GM19193 (cell line): ENCODE data around the gene WWP2.

ENCODE experiments used
- POLR2A ChIP-seq: IDR thresholded peaks from 4 replicates; pipeline ENCODE4 v1.6.1; 2011; ENCODE audit not compliant: insufficient read depth, insufficient read length; ENCODE audit errors: extremely low read depth

WWP2 gene

DNA sequence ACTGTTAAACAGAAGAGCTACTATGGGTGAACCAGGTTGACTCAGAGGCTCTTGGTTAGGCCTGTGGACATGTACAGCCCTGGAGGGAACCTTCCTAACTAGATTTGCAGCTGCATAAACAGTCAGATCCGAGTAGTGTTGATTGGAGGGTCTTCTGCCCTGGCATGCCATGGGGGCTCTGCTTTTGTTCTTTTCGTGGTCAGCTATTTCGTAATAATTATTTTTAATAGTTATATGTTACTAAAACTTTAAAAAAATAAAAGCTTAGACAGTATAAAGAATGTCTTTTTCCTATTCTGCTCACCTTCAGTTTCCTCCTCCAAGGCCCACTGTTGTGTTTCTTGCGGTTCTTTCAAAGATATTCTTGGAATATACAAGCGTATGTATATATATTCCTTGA is 121.6 kb downstream of the WWP2 start:
- no peak for TF ChIP-seq POLR2A

DNA sequence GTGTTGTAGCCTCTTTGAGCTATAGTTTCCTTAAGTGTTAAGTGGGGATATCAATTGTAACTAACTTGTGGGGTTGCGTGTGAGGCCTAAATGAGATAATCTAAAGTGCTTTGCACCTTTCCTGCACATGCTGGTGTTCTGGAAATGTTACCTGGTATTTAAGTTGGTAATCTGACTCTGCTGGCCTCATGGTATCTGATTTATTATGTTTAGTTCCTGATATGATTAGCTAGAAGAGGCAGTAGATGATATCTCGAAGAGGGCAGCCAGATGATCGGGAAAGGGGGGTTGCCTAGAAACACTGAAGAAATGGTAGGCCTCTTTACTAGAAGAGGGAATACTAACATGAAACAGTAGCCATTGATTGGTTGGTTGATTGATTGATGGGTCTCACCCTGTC is 123.6 kb downstream of the WWP2 start:
- no peak for TF ChIP-seq POLR2A

DNA sequence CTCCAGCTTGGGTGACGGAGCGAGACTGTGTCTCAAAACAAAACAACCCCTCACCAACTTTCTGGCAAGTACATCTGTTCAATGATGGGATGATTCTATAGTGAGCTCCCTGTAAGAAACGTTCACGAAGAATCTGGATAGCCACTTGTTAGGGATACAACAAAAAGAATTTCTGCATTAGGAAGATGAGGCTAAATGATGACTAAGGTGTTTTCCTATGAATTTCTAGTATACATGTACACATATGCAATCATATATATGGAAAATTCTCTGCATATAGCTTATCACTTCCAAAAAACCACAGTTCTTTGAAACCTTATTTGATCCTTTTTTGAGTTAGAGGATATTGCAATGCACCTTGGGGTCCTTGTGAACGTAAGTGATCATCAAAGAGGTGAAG is 124.6 kb downstream of the WWP2 start:
- no peak for TF ChIP-seq POLR2A

DNA sequence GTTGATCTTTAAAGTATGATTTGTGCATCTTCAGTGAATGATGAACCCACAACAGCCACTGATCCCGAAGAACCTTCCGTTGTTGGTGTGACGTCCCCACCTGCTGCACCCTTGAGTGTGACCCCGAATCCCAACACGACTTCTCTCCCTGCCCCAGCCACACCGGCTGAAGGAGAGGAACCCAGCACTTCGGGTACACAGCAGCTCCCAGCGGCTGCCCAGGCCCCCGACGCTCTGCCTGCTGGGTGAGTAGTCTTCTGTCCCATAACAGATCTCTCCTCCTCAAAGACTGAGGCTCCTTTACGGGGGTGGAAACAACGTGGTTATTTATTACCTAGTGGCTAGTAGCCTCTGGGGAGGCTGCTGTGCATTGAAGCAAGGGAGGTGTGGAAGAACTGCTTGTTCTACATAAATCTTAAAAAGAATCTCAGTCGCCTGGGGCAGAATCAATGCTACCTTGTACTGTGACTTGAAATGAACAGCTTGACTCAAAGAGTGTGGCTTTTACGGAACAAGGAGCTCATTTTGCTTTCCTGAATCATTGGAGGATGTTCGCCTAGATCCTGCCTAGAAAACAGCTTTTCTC is 126.0 kb downstream of the WWP2 start:
- no peak for TF ChIP-seq POLR2A

DNA sequence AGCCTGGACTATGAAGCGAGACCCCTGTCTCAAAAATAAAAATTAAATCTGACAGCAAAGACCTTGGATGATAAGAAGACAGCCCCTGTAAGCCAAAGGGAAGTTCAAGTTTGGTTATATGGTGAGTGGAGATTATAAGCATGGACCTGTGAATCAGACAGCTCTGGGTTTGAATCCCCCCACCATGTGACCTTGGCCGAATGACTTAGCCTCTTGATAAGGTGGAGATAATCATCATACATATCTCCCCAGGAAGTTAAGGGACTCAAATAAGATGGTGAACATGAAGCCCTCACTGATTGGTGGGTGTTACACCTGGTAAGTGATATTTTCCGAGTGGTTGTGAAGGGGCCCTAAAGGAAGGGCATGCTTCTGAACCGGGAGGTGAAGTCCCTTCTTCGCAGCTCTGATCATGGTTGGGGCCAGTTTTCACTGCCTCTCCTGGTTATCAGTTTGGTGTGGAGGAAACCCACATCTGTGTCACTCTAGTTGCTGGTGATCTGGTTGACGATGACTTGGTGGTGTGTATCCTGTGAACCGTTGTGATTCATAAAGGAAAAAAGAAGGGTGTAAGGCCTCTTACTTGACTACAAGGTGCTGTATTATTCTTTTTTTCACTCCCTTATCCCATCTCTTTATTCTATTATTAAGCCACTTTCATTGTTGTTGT is 127.3 kb downstream of the WWP2 start:
- no peak for TF ChIP-seq POLR2A

DNA sequence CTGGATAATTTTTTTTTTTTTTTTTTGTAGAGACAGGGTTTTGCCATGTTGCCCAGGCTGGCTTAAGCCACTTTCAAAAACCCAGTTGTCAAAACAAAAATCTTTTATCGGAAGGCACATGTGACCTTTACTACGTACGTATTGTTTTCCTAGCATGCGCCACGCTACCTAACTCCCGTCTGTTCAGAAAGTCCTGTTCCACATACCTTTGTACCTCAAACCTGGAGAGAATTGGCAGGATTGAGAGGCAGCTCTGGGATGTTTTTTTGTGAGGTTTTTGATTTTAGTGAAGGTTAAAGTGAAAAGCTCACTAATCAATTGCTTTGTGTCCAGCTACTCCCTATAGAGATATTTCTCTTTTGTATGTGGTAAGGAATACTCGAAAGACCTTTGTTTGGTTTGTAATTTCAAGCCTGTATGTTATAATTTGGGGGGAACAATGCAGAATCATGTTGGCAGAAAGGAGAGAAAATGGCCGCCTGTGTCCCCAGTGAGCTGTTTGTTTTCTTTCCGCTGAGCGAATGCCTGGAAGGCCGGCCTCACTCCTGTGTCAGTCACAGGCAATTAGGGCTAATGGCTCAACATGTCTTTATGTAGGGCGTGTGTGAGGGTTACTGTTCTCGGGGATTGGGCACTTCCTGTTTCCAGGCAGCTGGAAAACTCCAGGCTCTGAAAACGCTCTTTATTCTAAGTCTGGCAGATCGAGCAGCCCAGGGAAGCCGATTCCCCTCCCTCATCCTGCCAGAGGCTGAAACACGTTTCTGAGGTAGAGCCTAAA is 128.2 kb downstream of the WWP2 start:
- no peak for TF ChIP-seq POLR2A

DNA sequence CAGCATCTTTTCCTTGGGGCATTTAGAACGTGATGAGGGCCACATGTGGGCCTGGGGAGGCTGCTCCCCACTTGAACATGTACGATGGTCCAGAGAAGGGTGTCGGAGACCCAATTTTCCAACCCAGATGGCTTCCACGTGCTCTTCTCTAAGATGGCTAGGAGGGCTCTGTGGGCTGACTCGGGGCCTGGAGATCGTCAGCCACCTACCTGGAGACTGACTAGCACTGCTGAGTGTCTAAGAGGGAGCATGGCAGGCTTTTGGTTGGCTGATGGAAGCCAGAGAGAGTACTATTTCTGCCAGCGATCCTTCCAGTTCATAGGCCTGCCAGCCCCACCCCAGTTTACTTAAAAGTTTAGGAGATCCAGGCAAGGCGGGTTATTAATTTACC is 128.8 kb downstream of the WWP2 start:
- TF ChIP-seq POLR2A = no peak

DNA sequence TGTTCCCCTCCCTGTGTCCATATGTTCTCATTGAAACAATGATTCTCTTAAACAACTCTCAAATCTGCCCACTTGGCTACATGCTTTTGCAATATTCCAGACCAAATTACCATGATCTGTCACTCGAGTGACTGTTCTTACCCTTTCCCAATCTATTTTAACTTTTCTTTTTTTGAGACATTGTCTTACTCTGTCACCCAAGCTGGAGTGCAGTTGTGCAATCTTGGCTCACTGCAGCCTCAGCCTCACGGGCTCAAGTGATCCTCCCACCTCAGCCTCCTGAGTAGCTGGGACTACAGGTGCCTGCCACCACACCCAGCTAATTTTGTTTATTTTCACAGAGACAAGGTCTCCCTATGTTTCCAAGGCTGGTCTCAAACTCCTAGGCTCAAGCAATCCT is 130.2 kb downstream of the WWP2 start:
- TF ChIP-seq POLR2A = no peak

DNA sequence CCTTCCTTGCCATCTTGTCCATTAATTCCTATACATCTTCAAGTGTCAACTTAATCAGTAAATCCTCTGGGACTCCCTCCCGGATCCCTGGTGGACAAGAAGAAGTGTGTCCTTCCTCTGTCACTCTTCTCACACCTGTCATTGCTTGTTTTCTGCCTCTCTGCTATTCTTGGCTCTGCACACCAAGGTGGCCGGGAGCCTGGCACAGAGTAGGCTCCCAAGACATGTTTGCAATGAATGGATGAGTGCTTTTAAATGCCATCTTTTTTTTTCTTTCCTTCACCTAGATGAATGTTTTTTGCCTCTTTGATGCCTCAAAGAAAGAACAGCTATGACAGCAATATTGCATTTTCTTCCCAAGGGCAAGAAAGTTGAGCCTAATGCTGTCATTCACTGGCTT is 131.0 kb downstream of the WWP2 start:
- no peak for TF ChIP-seq POLR2A

DNA sequence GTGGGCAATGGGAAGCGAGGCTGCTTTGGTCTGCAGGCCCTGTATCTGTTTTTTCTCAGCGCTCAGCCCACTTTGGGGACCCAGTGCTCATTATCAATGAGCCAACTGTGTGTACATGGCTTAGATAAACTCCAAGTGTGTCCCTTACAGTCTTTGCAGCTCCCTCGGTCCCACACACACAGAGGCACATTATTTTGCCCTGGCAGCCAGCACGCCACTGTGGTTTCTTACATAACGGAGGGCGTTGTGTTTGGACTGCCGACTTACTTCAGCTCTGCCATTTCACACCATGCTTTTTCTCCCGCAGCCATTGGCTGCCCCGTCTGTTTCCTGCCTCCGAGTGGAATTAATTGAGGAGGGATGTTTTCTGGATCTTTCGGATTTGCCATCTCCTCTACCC is 132.5 kb downstream of the WWP2 start:
- no peak for TF ChIP-seq POLR2A

DNA sequence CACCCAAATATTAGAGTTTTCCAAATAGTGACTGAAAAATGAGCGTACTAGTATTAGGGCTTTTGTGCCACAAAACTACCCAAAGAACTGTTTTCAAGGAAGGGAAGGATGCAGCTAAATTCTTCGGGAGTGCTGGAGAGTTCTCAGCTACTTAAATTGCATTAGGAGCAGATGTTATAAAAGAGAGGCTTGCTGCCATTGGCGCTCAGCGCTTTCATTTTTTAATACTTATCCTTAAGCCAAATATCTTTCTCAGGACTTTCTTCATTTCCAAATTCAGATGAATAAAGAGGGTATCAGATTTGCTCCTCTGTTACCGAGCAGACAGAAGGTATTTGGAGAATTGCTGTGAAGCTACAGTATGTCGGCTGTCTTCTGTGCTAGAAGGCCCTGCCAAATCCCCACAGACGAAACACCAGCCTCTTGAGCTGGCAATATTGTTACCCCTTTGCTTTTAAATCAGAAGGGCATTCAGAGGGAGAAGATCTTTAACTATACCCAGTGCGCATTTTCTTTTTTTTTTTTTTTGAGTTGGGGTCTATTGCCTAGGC is 141.8 kb downstream of the WWP2 start:
- TF ChIP-seq POLR2A = no peak

DNA sequence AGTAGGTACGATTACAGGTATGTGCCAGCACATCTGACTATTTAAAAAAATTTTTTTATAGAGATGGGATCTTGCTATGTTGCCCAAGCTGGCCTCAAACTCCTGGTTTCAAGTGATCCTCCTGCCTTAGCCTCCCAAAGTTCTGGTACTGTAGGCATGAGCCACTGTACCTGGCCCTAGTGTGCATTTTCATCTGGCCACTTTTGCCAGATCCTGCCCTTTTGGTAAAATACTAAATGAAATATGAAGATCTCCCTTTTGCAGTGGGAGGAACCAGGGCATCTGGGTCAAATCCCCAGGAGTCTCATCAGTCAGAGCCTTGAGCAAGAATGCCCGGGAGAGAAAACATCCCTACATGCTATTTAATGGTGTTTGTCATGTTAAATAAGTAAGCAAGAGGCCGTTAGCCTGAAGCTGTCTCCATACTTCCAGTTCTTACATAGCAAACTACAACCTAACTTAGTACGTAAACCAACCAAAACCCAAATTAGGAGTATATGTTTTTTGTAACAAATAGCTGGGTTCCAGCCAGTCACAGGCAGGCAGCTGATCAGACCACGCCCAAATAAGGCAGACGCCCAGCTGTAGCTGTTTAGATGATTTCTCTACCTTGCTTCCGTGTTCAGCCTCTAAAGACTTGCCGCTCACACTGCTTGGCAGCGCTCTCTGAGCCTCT is 142.5 kb downstream of the WWP2 start:
- no peak for TF ChIP-seq POLR2A

DNA sequence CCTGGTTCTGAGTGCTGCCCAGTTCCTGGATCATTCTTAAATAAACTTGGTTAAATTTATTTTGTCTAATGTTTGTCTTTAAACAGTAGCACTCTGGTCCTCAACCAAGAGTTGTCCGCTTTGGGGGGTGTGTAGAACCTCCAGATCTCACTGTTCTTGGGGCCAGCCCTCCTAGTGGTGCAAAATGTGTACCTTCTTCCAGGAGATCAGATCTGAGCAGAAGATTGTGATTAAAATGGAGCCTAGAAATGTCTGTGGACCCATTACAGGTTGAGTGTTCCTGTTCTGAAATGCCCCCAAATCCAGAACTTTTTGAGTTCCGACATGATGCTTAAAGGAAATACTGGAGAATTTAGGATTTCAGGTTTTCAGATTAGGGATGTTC is 143.0 kb downstream of the WWP2 start:
- no peak for TF ChIP-seq POLR2A

DNA sequence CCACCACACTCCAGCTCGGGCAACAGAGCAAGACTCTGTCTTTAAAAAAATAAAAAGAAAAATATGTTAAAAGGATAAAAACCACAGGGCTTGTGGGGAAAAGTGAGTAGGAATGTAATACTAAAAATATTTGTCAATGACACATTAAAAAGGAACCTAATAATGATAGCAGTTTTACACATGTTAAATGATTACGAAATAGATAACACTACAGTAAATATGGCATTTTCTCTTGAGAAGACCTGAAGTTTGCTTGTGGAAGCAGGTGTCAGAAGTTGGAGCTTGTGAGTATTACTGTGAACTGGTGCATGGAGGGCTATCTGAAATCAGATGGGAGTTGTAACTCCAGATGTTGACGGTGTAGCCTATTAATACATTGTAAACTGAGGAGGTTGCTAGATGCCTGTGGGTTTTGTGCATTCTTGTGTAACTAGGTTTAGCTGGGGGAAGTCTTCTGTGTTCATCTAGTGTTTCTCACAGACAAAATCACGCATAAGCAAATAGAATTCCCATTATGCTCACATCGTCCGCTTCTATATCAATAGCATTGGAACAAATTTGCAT is 144.8 kb downstream of the WWP2 start:
- no peak for TF ChIP-seq POLR2A

DNA sequence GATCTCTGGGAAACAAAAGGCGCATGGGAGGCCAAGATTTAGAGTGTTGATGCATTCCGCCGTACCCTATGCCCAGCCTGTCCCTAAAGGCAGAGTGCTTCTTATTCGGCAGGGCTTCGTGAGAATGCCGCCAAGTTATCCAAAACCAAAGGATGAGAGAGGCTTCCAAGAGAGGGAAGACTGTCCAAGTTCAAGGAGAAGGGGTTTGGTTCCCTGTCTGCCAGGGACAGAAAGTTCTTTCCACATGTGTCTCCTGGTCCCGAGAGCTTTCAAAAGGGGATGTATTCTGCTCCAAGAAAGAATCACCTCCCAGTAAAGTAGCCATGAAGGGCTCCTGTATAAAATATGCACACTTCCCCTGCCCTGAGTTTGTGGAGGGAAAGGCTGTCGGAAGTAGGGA is 146.9 kb downstream of the WWP2 start:
- no peak for TF ChIP-seq POLR2A
